ENCODE results near the gene RIN3.

- TF ChIP-seq POLR2AphosphoS5 (IDR thresholded peaks at IDR 0.05) (no peak), CTCF (IDR thresholded peaks at IDR 0.05) (no peak), POLR2A (IDR thresholded peaks at IDR 0.05) (no peak), EP300 (IDR thresholded peaks at IDR 0.05) (no peak)
These were observed 48.1 kb upstream of the RIN3 start for GRCh38 chr14:92465353-92466055.
